GM19238 (cell line): Measurements from ENCODE around the gene FBXO28.
"Not testable (repeated sequence)": the region's sequence is repeated elsewhere in the genome, so short reads cannot be mapped to it uniquely, and the experiment has no call there.

ENCODE experiments used
- DNase-seq: peaks from one replicate; pipeline ENCODE4 v3.0.0; 2011; ENCODE audit warnings: low spot score; ENCODE audit not compliant: insufficient read length

Gene FBXO28

DNA sequence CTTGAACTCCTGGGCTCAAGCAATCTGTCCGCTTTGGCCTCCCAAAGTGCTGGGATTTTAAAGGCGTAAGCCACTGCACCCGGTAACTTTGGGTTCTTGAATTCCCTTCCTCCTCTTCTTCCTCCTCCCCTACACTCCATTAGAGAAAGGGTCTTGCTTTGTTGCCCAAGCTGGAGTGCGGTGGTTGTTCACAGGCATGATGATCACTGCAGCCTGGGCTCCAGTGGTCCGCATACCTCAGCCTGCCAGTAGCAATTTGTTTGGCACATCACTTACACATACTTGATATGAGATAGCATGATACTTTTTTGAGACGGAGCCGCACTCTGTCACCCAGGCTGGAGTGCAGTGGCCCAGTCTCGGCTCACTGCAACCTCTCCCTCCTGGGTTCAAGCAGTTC lies 71.3 kb downstream of the FBXO28 start:
- DNase-seq: no peak

DNA sequence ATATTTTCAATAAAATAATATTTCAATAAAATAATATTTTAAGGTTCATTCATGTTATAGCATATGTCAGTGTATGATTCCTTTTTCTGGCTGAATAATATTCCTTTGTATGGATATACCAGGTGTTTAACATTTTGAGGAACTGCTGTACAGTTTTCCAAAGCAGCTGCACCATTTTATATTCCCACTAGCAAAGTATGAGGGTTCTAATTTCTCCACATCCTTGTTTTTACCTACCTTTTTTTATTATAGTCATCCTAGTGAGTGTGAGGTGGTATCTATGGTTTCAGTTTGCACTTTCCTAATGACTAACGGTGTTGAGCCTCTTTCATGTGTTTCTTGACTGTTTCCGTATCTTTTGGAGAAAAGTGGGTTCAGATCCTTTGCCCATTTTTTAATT lies 74.4 kb downstream of the FBXO28 start:
- no peak for DNase-seq

DNA sequence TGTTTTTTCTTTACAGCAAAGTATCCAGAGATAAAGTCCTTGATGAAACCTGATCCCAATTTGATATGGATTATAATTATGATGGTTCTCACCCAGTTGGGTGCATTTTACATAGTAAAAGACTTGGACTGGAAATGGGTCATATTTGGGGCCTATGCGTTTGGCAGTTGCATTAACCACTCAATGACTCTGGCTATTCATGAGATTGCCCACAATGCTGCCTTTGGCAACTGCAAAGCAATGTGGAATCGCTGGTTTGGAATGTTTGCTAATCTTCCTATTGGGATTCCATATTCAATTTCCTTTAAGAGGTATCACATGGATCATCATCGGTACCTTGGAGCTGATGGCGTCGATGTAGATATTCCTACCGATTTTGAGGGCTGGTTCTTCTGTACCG lies 75.7 kb downstream of the FBXO28 start:
- DNase-seq: no peak

DNA sequence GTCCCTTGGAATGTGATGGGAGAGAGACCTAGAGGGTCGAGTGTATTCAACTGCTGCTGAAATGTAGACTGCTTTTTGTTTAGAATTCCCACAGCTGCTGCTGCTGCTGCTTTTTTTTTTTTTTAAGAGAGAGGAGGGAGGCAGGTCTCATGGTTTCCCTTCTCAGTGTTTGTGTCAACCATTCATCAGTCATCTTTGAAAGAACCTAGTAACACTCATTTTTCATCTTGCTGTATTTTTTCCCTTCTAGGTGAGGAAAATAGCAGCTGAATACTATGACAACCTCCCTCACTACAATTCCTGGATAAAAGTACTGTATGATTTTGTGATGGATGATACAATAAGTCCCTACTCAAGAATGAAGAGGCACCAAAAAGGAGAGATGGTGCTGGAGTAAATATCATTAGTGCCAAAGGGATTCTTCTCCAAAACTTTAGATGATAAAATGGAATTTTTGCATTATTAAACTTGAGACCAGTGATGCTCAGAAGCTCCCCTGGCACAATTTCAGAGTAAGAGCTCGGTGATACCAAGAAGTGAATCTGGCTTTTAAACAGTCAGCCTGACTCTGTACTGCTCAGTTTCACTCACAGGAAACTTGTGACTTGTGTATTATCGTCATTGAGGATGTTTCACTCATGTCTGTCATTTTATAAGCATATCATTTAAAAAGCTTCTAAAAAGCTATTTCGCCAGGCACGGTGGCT lies 78.3 kb downstream of the FBXO28 start:
- no peak for DNase-seq

DNA sequence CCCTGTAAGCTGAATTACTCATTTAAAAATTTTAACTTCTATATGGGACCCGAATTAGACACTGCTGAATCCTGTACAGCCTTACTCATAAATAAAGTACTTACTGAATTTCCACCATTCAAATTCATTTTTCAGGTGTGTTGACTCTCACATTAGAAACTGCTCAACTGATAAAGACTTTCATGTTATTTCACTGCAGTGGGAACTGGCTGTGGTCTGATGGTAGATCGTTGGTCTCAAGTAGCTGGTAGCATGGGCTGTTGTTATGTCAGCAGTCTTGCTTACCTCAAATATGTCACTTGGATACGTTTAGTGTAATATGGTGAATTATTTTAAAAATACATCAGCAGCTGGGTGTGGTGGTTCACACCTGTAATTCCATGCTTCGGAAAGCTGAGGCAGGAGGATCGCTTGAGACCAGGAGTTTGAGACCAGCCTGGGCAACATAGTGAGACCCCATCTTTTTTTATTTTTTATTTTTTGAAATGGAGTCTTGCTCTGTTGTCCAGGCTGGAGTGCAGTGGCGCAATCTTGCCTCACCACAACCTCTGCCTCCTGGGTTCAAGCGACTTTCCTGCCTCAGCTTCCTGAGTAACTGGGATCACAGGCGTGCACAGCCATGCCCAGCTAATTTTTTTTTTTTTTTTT lies 79.5 kb downstream of the FBXO28 start:
- no peak for DNase-seq

DNA sequence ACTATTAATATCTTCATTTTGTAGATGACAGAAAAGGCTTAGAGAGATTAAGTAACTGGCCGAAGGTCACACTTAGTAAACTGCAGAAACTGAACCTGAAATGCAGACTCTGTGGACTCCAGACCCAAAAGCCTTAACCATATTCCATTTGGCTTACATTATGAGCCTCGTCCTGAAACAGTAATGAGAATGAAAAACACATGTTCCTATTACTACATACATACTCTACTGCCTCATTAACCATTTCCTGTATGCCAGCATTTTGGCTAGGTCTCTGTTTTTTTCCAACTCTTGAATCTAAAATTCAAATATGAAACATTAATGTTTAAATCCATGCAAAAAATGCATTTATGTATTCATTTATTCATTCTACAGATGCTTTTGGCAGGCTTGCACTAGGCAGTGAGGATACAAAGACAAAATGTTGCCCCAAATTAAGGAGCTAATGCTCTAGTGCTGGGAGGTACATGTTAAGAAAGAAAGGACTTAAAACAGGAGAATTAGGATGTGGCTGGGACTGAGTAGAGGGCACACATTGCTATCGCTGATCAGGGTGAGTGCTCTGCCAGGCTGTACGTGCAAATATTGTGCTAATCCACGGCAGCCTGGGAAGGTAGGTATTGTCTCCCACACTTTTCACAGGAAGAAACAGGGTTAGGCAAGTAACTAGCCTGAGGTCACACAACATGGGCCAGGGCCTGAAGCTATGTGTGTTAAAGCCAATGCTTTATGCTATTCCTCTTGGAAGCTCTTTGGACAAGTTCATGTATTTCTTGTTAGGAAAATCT lies 83.1 kb downstream of the FBXO28 start:
- DNase-seq: no peak

DNA sequence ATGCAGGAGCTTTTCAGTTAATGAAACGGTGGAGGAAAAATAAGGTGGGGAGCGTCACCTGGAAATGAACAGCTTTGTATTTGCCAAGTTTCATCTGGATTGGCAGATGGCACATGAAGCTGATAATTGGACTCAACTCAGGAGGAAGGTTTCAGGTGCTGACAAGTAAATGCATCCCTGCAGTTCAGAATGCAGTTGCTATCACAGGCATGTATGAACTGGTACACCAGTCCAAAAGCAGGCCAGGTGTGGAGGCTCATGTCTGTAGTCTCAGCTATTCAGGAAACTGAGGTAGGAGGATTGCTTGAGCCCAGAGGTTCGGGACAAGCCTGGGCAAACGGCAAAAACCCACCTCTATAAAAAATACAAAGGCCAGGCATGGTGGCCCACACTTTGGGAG lies 84.7 kb downstream of the FBXO28 start:
- DNase-seq: no peak

DNA sequence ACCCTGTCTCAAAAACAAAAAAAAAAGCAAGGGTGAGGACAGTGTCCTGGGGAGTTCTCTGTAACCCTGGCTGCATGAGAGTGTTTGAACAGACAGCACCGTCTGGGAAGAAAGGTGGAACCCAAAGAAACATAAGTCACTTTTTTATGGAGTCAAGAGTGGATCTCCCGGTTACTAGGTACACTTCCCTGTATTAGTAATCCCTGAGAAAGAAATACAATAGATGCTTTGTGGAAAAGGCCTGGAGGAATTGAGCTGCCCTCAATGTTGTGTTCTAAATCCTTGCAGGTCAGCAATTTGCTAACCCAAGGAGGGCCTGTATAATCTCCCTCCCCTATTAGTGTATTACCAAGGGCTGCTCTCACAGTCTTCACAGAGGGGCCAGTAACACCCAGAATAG lies 85.8 kb downstream of the FBXO28 start:
- DNase-seq: no peak

DNA sequence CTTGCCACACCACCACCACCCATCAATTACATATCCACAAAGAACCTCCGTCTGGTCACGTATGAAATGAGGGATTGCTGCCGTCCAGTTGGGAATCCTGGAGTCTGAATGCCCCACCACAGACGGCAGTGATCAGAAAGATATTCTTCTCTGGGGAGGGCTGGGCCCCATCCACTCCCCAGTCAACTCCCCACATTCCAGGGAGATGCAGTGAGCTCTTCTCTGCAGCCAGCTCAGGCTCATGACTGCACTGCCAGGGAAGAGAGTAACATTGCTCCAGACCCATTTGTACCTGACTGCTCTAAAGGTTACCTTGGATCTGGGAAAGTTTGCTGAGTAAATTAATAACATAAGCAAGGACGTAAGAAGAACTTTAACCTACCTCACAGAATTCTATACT lies 87.5 kb downstream of the FBXO28 start:
- no peak for DNase-seq

DNA sequence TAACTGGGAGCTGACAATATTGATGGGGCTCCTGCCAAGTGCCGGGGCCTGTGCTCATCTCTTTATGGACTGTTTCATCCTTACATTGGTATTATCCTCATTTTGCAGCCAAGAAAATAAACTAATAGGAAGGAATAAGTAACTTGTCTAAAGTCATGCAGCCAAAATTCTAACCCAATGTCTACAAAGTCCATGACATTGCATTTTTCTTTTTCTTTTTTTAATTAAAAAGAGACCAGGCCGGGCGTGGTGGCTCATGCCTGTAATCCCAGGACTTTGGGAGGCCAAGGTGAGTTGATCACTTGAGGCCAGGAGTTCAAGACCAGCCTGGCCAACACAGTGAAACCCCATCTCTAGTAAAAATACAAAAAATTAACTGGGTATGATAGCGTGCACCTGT lies 87.9 kb downstream of the FBXO28 start:
- no peak for DNase-seq

DNA sequence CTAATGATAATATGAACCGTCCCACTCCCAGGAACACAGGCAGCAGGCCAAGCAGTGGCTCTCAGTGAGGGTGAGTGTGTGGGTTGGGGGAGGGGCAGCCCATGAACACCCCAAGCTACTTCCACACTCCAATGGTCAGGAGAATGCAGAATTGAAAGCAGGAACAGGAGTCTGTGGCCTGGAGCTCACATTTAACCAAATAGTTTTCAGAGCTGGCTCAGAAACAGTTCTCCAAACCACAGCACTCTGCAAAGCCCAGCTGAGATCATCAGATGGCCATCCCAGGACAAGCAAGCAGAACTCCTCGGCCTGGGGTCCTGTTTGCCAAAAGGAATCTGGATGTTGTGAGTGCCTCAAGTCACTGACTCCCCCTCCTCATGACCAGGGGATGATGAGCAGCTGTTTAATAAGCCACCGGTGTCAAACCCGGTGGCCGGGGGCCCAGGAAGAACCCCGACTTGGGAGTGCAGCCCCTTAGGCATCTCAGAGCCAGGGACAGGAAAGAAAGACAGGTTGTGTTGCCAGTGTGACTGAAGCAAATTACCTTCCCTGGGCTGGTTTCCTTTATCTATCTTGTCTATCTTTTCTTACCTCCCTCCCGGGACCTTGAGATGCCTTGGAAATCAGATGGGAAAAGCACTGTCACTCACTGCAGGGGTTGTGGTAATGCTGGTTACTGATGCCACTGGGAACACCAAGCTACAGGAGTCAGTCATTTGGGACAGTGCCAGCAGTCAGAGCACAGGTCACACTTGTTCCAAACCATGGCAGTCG lies 89.5 kb downstream of the FBXO28 start:
- no peak for DNase-seq

DNA sequence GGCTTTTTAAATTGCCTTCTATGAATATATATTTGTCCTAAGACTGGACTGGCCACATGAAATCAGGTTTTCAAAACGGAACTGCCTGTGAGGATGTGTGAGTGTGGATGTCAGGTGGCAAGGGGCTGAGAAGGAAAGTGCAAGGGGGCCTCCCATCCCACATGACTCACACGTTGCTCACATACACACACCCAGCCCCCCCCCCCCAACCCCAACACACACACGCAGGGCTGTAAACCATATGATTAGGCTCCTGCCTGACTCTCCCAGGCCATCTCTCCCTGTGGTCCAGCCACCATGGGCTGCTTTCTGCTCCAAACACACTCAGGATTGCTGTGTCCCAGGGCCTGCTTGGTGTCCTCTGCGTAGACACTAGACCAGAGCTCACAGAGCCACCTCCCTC lies 91.5 kb downstream of the FBXO28 start:
- no peak for DNase-seq

DNA sequence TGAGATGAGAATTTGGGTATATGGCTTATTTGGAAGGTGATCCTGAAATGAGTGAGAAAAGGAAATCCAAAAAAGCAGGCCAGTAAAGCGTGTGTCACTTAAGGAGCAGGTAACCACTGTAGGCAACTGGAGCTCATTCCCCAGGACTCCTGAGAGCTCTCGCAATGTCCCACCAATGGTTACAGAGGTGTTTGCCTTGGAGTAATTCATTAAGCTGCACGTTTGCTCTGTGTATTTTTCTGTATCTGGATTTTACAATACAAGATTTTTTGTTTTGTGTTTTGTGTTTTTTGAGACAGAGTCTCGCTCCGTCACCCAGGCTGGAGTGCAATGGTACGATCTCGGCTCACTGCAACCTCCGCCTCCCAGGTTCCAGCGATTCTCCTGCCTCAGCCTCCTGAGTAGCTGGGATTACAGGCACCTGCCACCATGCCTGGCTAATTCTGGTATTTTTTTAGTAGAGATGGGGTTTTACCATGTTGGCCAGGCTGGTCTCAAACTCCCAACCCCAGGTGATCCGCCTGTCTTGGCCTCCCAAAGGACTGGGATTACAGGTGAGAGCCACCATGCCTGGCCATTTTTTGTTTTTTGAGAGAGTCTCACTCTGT lies 92.1 kb downstream of the FBXO28 start:
- not testable (repeated sequence) for DNase-seq

DNA sequence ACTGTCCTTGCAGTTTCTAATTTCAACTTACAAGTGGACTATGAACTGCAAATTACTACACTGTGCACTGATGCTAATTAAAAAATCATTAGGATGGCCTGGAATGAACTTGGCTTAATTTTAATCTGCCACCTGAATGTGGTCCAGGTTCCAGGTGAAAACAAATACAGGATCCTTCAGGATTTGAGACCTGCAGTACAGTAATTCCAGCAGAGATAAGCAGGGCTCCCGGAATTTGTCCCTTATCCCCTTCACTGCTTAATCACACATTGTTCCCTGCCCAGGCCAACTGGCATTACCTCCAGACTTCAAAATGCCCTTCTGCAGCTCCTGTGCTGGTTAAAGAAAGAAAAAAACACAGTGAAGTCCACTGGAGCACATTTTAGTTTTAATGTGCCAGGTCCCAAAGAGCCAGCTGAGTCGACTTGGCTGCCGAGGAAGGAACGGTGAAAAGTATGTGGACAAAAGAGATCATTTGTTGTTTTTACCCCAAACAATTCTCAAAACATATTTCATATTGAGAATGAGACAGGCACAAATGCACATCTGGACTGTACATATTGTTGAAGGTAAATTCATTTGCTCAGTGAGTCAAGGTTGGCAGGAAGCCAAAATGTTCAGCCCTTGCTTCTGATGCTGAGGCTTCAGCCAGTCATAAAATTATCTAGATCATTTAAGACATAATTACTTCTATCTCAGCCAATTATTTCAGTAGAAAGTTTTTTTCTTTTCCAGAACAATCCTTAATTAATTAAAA lies 97.5 kb downstream of the FBXO28 start:
- no peak for DNase-seq
